ENCODE data around the gene SDR42E2.
A peak's percentile ranks its signal among the peaks of the same experiment; 100 is the strongest.
"Not testable (repeated sequence)": the region's sequence is repeated elsewhere in the genome, so short reads cannot be mapped to it uniquely, and the experiment has no call there.

SDR42E2 gene

DNA sequence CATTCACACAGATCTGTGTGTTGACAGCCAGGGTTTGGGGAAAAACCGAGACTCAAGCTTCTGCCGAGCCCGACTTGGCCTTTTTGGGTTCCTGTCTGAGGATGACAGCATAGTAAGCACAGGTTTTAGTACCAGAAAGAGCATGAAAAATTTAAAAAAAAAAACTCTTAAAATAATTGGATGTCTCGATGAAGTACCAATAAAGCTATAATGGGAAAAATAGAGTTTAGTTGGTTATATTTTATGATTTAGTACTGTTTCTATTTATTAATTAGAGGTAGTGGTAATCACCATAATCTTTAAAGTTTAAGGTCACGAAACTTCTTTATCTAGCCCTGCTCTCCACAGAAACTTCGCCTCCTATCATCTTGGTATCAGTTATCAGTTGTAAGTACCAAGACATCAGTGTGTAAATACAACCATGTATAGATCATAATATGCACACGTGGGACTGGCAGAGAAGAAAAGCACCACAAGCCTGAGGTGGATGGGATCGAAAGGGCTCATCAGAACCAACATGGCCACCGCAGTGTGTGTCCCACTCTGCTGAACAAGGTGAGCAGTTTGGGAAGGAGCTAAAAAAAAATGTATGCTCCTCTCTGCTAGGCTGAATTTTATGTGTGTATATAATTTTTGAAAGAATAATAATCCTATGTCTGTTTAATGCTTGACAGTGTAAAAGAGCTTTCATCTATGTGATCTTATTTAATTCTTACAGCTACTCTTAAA, 29.4 kb downstream of the SDR42E2 start:
- no peak for DNase-seq (ENCODE audit: low read depth)

DNA sequence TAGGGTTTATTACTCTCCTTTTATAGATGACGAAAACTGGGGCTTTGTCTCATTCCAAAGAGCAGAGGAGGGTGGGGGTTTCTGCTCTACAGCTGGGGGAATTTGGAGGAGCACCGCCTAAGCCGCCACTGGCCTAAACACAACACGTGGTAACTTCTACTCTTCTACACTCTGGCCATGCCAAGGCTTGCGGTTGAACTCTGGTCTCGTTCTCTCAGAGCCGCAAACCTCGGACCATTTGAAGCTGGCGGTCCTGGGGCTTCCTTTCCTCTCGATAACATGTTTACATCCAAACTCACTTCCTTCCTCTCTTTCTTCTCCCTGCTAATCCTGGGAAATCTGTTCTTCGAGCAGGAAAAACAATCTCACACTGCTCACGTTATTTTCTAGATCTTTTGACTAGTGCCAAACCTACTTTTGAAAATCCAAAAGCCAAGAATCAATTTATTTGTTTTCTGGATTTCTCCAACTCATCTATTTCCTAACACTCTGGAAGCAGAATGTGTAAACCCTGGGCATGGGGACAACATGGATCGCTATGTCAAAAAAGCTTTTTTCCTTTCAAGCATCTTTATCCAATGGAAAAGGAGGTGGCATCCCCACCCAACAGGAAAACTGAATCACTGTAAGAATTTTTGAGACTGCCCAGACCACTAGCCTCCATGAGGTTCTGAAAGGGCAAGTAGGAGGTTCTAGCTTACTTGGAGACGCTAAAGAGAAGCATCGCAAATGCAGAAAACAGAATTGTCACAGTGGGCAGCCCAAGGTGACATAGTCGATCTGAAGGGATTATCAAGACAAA, 30.2 kb downstream of the SDR42E2 start:
- DNase-seq (ENCODE audit: low read depth): peak; percentile 70

DNA sequence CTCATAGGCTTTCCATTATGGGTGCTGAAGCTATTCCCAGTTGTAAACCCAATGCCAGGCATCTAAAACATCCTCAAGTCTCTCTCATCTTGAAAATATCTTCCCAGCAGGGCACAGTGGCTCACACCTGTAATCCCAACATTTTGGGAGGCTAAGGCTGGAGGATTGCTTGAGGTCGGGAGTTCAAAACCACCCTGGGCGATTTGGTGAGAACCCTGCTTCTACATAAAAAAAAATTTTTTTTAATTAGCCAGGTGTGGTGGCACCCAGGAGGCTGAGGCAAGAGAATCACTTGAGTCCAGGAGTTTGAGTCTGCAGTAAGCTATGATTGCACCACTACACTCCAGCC, 30.7 kb downstream of the SDR42E2 start:
- no peak for DNase-seq (ENCODE audit: low read depth)

DNA sequence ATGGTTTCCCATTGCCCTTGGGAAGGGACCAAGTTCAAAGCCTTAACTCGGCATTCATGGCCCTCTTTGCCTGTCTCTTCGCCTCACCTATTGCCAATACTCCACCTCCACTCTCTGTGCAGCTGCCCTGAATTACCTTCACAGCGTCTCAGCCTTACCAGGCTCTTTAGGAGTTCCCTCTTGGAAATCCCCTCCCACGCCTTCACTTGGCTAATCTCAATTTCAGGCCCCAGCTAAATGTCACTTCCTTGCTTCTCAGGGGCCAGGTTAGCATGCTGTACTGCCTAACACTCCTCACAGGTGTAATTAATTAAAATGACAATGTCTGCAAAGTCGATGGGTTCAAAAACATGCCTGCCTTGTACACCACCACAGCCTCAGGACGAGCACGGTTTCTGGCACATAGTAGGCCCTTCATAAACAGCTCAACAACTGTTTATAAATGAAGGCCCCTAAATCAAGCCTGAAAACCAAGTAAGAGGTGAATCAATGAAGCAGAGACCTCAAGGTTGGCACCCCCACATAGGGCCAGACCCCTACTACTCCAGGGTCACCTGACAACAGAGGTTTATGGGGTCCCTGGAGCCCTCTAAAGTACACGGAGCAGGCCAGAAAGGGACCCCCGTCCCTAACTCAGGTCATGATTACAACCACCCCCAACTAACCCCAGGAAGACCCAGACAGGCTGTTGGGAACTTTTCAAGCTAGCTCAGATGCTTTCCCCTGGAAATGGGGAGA, 32.6 kb downstream of the SDR42E2 start:
- no peak for DNase-seq (ENCODE audit: low read depth)

DNA sequence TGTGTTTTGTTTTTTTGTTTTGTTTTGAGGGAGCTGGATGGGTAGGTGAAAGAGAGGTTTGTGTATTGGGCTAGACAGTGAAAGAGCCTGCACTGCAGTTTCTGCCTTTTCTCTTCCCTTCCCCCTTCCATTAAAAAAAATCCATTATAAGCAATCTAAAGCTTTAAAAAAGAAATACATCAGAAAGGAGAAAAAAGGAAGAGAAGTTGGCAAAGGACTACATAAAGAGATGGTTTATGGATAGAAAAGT, 33.1 kb downstream of the SDR42E2 start:
- no peak for DNase-seq (ENCODE audit: low read depth)

DNA sequence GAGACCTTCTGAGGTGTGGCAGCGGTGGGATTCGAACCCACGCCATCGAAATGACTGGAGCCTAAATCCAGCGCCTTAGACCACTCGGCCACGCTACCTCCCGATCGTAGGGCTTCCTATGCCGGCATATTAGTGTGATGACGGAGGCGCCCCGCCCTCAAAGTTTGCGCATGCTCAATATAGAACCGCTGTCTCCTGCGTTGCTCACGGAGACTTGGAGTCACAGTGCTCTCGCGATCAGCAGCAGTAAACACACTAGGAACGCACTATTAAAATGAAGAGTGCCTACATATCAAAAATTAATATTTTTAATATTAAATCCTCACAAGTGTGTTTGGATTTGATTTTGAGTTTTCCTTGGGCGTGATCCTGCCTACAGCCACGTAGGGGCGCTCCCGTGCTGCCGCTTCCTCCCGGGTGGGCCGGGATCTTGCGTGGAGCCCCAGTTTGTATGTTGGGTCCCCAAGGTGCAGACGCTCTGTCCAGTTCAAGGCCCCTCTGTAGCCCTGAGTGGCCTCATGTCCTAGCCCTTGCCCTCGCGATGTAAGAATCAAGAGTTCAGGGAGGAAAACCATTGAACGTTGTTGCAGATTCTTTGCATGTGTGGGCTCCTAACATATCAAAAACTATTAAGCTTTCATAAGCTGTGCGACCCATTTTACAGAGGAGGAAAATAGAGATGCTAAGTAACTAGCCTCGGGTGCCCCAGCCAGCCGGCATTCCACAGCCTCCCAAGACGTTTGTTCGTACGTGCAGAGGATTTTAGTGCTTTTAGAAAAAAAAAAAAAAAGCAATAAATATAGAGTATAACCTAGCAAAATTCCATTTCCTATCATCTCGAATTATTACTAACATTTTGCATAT, 33.6 kb downstream of the SDR42E2 start:
- peak; percentile 91 for DNase-seq (ENCODE audit: low read depth)

DNA sequence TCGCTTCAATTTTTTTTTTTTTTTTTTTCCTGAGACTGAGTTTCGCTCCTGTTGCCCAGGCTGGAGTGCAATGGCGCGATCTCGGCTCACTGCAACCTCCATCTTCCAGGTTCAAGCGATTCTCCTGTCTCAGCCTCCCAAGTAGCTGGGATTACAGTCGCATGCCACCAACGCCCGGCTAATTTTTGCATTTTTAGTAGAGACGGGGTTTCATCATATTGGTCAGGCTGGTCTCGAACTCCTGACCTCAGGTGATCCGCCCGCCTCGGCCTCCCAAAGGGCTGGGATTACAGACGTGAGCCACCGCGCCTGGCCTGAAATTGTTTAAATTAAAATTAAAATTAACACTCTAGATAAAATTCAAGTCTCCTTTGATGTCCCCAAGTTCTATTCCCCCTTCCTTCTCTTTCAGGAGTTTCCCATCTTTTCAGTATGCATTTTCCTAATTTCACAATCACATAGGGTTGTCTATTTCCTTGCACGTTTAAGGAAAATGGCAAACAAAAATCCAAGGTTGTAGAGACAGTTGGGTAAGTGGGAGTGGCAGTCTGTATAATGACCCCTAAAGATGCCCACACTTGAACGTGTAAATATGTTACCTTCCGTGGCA, 34.4 kb downstream of the SDR42E2 start:
- not testable (repeated sequence) for DNase-seq (ENCODE audit: low read depth)

DNA sequence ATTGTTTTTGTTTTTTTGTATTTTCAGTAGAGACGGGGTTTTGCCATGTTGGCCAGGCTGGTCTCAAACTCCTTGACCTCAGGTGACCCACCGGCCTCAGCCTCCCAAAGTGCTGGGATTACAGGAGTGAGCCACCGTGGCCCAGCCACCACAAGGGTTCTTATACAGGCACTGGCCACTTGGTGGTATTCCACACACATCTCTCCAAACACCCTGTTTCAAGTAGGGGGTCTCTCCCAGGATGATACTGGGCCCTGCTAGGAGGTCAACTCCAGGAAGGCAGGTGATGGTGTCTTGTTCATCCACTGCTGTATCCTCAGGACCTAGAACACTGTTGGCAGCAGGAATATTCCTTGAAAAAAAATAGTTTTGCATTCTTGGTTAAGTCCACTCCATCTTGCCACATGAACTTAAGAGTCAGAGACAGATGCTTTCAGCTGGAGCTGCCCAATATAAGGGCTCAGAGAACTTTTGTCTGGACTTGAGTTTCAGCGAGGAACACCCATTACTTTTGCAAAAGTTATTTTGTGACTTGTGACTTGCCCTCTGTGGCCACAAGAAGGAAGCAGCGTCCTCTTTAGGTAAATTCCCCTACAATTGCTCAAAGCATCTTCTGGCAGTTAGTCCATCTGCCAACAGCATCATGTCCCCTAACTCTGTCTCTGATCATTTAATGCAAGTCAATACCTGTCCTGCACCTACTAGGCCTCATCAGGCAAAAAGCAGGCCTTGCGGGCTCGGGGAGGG, 36.4 kb downstream of the SDR42E2 start:
- no peak for DNase-seq (ENCODE audit: low read depth)

DNA sequence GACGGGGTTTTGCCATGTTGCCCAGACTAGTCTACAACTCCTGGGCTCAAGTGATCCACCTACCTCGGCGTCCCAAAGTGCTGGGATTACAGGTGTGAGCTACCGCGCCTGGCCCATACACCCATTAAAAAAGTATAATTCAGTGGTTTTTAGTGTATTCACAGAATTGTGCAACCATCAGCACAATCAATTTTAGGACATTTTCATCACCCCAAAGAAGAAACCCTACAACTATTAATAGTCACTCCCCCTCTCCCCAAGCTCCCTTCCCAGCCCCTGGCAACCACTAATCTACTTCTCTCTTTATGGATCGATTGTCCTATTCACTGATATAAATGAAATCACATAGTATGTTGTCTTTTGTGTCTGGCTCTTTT, 39.9 kb downstream of the SDR42E2 start:
- DNase-seq (ENCODE audit: low read depth): no peak

DNA sequence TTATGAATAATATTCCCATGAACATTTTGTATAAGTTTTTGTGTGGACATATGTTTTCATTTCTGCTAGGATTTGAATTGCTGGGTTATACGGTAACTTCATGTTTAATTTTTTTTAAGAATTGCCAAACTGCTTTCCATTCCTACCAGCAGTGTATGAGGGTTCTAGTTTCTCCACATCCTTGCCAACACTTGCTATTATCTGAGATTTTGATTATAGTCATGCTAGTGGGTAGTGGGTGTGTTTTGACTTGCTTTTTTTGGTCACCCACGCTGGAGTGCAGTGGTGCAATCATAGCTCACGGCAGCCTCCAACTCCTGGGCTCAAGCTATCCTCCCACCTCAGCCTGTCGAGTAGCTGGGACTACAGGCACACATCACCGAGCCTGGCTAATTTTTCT, 40.8 kb downstream of the SDR42E2 start:
- no peak for DNase-seq (ENCODE audit: low read depth)

DNA sequence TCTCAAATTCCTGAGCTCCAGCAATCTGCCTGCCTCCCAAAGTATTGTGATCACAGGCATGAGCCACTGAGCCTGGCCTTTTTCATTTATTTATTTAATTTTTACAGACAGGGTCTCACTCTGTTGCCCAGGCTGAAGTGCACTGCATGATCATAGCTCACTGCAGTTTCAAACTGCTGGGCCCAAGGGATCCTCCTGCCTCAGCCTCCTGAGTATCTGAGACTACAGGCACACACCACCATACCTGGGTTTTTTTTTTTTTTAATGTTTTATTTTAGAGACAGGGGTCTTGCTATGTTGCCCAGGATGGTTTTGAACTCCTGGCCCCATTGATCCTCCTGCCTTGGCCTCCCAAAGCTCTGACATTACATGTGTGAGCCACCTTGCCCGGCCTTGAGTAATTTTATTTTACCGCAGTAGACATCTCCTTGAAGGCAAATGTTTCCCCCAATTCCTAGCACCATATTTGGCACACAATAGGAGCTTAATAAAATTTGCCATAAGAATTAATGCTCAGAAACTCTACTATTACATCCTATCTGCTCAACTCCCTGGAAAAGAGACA, 41.9 kb downstream of the SDR42E2 start:
- no peak for DNase-seq (ENCODE audit: low read depth)

DNA sequence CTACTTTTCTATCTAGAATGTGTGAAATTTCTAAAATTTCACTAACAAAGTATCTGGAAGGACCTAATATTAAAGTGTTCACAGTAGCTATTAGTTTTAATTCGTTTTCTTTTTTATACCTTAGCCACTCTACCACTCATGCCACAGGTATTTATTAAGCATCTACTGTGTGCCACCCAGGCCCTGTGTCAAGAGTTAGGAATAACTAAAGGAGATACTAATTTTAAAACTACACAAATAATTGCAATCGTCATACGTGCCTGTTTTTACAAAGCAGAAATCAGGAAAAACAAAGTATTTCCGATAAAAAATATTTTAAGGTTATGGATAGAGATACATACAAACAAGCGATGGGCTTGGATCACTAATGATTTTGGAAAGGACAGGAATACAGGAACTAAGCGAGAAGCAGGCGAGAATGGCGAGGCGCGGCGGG, 43.3 kb downstream of the SDR42E2 start:
- DNase-seq (ENCODE audit: low read depth): no peak

DNA sequence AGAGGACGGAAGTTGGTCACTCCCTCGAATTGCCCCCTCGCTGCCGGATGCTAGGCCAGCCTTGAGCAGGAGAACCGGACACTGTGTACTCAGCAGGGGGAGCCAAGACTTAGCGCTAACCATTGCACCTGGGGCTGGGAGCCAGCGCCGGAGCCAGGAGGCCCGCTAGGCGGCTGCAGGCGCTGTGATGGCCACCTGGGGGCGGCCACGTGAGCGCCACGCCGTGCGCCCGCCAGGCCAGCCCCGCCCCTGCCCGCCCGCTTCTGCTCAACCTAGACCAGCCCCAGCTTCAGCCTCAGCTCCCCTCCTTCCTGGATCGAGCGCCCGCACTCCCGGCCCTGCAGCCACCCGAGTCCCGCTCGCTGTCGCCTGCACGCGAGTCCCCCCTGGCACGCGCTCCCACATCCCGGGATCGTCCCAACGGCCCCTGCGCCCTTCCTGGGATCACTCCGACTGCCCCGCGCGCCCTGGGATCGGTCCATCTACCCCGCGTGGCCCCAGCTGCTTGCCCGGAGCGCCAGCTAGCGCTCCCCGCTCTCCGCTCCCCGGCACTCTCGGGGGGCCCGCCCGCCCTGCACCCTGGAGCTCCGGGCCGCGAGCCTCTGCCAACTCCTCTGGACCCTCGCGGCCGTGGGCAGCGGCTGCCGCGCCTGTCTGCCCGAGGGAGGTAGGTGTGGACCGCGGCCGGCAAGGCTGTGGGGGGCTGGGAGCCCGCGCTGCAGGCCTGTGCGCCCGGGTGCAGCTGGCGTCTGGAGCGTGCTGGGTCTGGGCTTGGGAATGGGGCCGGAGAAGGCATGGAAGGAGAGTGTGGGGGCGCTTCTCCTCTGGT, 43.9 kb downstream of the SDR42E2 start, which contains the start of gene EEF2K:
Gene EEF2K, plus strand, starts transcription at position 266 of the 829 bp plus-strand sequence. CDS start 19,452 bp downstream, outside the sequence.
- peak; percentile 89 for DNase-seq (ENCODE audit: low read depth)

DNA sequence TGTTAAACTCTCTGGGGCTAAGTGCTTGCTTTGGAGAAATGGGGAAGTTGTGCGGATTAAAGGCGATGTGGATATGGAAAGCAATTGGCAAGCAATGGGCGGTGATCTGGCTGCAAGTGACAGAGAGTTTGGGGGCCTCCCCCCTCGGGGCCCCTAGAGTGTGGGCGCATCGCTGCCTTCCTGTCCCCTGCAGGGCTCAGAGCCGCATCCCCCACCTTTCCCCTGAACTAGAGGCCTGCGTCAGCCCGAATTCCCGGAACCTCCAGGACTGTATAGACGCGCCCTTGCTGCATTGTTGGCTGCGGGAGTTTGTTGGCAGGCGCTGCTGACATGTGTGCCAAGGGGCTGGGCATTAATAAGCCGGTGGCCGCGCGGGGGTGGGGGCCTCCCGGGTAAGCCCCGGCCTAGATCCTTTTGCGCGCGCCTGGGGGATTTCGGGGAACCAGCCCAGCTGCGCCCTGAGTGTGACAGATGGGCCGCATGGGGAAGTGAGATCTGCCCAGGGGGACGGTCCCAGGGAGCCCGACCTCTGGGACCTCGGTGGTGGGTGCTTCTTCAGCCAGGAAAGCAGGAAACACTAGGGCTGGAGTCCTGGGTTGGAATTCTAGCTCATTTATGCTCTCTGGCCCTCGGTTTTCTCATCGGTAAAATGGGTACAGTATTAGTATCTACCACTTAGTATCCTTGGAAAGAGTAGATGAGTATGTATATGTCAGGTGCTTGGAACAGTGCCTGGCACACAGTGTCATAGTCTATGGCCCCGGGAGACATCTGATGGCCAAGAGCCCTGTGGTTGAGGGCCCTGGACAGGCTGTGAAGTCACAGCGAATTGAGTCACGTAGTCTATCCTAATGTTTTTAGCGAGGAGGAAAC, 44.8 kb downstream of the SDR42E2 start:
- peak; percentile 61 for DNase-seq (ENCODE audit: low read depth)

DNA sequence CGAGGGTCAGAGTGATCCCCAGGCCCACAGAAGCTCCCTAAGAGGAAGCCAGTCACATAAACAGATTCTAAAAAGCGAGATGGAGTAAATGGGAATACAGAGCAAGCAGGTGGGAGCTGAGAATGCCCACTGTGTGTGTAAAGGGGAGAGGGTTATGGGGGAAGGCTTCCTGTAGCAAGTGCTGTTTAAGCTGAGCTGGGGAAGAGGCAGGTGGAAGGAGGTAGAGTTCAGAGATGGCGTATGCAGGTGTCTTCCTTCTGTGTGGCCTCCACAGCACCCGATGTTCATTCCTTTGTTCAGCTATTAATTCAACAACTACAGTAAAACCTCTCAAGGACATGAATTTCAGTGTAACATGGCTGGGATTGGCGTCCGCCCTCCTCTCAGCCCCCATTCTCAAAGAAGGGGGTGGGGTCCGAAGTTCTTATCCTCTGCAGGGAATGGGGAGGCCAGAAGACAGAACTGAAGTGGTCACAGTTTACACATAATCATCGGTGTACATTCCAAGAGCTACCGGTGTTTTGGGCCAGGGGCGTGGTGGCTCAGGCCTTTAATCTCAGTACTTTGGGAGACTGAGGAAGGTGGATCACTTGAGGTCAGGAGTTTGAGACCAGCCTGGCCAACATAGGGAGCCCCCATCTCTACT, 45.5 kb downstream of the SDR42E2 start:
- no peak for DNase-seq (ENCODE audit: low read depth)

DNA sequence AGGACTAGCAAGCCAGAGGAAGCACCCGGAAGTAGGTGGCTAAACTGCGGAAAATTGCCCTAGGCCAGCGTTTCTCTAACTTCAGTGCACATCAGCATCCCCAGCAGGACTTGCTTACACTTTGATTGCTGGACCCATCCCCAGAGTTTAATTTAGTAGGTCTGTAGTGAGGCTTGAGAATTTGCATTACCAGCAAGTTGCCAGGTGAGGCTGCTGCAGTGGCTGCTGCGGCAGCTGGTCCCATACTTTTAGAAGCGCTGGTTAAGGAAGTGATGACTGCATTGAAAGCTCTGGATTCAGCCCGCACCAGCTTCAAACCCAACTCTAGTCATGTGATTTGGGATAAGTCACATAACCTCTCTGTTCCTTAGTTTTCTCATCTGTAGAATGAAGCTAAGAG, 48.0 kb downstream of the SDR42E2 start:
- DNase-seq (ENCODE audit: low read depth): no peak

DNA sequence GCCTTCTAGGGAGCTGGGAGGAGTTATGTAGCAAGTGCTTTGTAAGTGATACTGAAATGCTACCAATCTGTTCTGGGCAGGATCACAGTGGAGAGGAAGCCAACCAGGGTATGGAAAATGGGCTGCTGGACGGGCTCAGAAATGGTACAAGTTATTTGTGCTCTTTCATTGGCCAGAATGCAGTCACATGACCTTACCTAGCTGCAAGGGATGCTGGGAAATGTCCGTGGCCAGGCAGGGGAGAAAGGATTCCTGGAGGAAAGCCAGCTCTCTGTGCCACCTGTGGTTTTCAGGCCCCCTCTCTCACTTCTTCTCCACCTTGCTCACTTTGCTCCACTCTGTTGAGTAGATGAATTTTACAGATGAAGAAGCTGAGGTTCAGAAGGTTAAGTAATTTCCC, 48.5 kb downstream of the SDR42E2 start:
- no peak for DNase-seq (ENCODE audit: low read depth)

DNA sequence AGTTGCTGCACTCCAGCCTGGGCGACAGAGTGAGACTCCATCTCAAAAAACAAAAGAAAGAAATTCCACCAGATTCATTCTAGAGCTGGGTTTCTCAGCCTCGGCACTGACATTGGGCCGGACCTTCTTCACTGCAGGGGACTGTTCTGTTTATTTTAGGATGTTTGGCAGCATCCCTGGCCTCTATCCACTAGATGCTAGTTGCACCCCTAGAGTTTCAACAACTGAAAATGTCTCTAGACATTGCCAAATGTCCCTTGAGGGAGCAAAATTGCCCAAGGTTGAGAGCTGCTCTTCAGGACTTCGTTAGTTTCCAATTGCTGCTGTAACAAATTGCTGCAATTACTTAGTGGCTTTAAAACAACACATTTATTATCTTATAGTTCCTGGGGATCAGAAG, 50.9 kb downstream of the SDR42E2 start:
- no peak for DNase-seq (ENCODE audit: low read depth)
